CD4-positive, alpha-beta T cell (primary cell): Measurements from ENCODE around the gene SETBP1. TPM values are rescaled to one million over a fixed set of nuclear protein-coding genes. Genes with fewer than 3 reads are reported as not detected.

Experiments used
- ATAC-seq: fragments of 200-7000 bp; cut with Tn5 transposase; one replicate; pipeline ENCODE4 v1.10.0; 2022; ENCODE audit warnings: mild to moderate bottlenecking; ENCODE audit not compliant: poor library complexity
- CTCF ChIA-PET: fragments of 350-600 bp; sonication (Branson Sonifier 250); formaldehyde crosslinking; loops from one replicate; lab custom pipeline; 2021; ENCODE audit warnings: antibody characterized with exemption, inconsistent platforms; lab: Charles Lee
- POLR2A ChIA-PET: fragments of 350-600 bp; sonication (Branson Sonifier 250); formaldehyde crosslinking; loops from one replicate; lab custom pipeline; 2021; ENCODE audit warnings: antibody characterized with exemption, inconsistent platforms; lab: Charles Lee
- DNase-seq, 14 experiments: peaks; one replicate each; pipeline ENCODE4 v3.0.0-alpha.2; 2013 to 2020; ENCODE audit warnings: mixed read lengths in 2 of 14
- H3K27ac ChIP-seq, 2 donors: one replicate each; pipeline versions ENCODE4 v1.5.1 to v1.7.0; 2013; ENCODE audit warnings: low read length in 2 of 2, low read depth in 1 of 2, mild to moderate bottlenecking in 1 of 2
- H3K27me3 ChIP-seq, 2 experiments: 1 replicate in 1 of 2; 2 replicates in 1 of 2; pipeline versions ENCODE4 v1.6.1 to v1.7.0; 2013; ENCODE audit warnings: low read length in 2 of 2, control low read depth in 1 of 2, mild to moderate bottlenecking in 1 of 2, moderate library complexity in 1 of 2; ENCODE audit not compliant: insufficient read depth in 2 of 2, control insufficient read depth in 1 of 2
- H3K36me3 ChIP-seq: one replicate; pipeline ENCODE4 v1.6.1; 2013; ENCODE audit warnings: low read length, control low read depth; ENCODE audit not compliant: insufficient read depth
- H3K4me1 ChIP-seq: one replicate; pipeline ENCODE4 v1.6.1; 2013; ENCODE audit warnings: low read length, control low read depth; ENCODE audit not compliant: insufficient read depth
- H3K4me3 ChIP-seq: one replicate; pipeline ENCODE4 v1.5.1; 2013; ENCODE audit warnings: mild to moderate bottlenecking, low read length, moderate library complexity
- H3K9me3 ChIP-seq, 2 experiments: 1 replicate in 1 of 2; 2 replicates in 1 of 2; pipeline versions ENCODE4 v1.6.1 to v1.7.0; 2013; ENCODE audit warnings: low read length in 2 of 2, mild to moderate bottlenecking in 2 of 2, control low read depth in 1 of 2, moderate library complexity in 1 of 2; ENCODE audit not compliant: control insufficient read depth in 1 of 2, insufficient read depth in 1 of 2
- H3K27ac Mint-ChIP-seq: one replicate; pipeline ENCODE4 v1.8.0; 2020; ENCODE audit warnings: mixed read lengths
- H3K27me3 Mint-ChIP-seq: one replicate; pipeline ENCODE4 v1.8.0; 2021; ENCODE audit warnings: mixed read lengths
- H3K36me3 Mint-ChIP-seq: one replicate; pipeline ENCODE4 v1.8.0; 2021; ENCODE audit warnings: low read depth, mixed read lengths
- H3K4me1 Mint-ChIP-seq: one replicate; pipeline ENCODE4 v1.8.0; 2021; ENCODE audit warnings: low read depth, mixed read lengths
- H3K4me3 Mint-ChIP-seq: one replicate; pipeline ENCODE4 v1.8.0; 2020; ENCODE audit warnings: mild to moderate bottlenecking, mixed read lengths
- H3K9me3 Mint-ChIP-seq: one replicate; pipeline ENCODE4 v1.8.0; 2020; ENCODE audit warnings: mixed read lengths
- intact Hi-C, 2 experiments: fragments of 100-400 bp; cut with DNase I in 1 of 2; cut with micrococcal nuclease in 1 of 2; formaldehyde crosslinking; loops; one replicate each; pipeline versions ENCODE4 v1.15.1 to v1.9.0; 2023 to 2025; cut with DNase I, micrococcal nuclease
- total RNA-seq, 174 experiments: library from RNA in 2 of 174; stranded (reverse) in 2 of 174; gene quantifications; one replicate each; pipeline ENCODE4 v1.2.3 and lab custom pipeline; 2021 to 2026
- TF ChIP-seq, protein P1 (sequence below): fragments of 200-600 bp; IDR thresholded peaks from one replicate; pipeline ENCODE4 v1.8.0; 2022; ENCODE audit warnings: antibody characterized with exemption, mild to moderate bottlenecking

The SETBP1 gene
- total RNA-seq, 2 experiments from 2014 or later, result 0.25 to 0.41 TPM

DNA sequence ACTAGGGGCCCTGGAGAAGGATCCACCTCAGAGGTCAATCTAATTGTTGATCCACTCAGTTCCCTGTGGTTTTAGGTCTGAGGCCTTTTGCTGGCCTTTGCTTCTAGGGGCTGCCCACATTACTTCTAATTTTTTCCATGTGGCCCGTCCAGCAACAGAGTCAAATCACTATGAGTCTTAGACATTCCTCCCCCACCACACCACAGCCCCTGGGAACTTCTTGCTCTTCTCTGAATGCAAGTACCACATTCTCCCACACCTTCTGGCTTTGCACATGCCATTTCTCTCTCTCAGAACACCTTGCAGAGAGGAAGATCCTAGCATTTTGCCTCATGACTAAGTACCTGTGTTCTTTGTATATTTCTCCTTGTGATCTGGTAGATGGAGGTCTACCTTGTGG, 286.9 kb downstream of the SETBP1 start:
- Histone ChIP-seq H3K4me1 (no peaks in the 10 kb centered on the region), H3K36me3 (no peaks in the 10 kb centered on the region), H3K27me3 (no peaks in the 10 kb centered on the region), H3K27ac (no peak overlapping the region), H3K9me3 (no peaks in the 10 kb centered on the region), H3K4me3 (no peak overlapping the region)
- Mint-ChIP-seq H3K36me3 (no peaks in the 10 kb centered on the region), H3K4me3 (no peak overlapping the region), H3K4me1 (no peaks in the 10 kb centered on the region), H3K27ac (no peak overlapping the region), H3K27me3 (no peaks in the 10 kb centered on the region), H3K9me3 (no peaks in the 10 kb centered on the region)
- DNase-seq (no peak), ATAC-seq (no peak)
- POLR2A ChIA-PET, result no interaction called here
- TF ChIP-seq, protein P1, sequence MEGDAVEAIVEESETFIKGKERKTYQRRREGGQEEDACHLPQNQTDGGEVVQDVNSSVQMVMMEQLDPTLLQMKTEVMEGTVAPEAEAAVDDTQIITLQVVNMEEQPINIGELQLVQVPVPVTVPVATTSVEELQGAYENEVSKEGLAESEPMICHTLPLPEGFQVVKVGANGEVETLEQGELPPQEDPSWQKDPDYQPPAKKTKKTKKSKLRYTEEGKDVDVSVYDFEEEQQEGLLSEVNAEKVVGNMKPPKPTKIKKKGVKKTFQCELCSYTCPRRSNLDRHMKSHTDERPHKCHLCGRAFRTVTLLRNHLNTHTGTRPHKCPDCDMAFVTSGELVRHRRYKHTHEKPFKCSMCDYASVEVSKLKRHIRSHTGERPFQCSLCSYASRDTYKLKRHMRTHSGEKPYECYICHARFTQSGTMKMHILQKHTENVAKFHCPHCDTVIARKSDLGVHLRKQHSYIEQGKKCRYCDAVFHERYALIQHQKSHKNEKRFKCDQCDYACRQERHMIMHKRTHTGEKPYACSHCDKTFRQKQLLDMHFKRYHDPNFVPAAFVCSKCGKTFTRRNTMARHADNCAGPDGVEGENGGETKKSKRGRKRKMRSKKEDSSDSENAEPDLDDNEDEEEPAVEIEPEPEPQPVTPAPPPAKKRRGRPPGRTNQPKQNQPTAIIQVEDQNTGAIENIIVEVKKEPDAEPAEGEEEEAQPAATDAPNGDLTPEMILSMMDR, result no peak
- intact Hi-C loops, result no loop called here
- CTCF ChIA-PET, result no interaction called here

DNA sequence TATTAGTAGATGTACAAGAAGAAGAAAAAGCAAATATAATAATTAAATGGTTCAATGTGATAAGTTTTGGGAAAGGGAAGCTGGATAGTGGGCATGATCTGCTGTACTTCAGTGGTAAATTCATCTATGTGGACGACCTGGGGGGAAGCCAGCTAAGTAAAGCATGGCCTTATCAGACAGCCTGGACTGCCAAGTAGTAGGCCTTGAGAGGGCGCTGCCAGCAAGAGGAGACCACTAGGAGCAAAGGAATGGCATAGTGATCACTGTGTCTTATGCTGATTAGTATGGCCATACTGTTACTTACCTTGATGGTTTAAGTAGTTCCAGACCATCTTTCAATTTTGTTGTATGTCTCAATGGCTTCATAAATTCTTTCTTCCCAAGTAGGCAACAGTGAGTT, 287.6 kb downstream of the SETBP1 start:
- Mint-ChIP-seq H3K27me3 (no peaks in the 10 kb centered on the region), H3K4me3 (no peak overlapping the region), H3K9me3 (no peaks in the 10 kb centered on the region), H3K36me3 (no peaks in the 10 kb centered on the region), H3K4me1 (no peaks in the 10 kb centered on the region), H3K27ac (no peak overlapping the region)
- Histone ChIP-seq H3K4me3 (no peak overlapping the region), H3K36me3 (no peaks in the 10 kb centered on the region), H3K27me3 (no peaks in the 10 kb centered on the region), H3K4me1 (no peaks in the 10 kb centered on the region), H3K9me3 (no peaks in the 10 kb centered on the region), H3K27ac (no peak overlapping the region)
- POLR2A ChIA-PET, result no interaction called here
- DNase-seq (no peak), ATAC-seq (no peak)
- TF ChIP-seq, protein P1, result no peak
- intact Hi-C loops, result no loop called here
- CTCF ChIA-PET, result no interaction called here

GRCh38 chr18:44969214-44969795, 288.6 kb downstream of the SETBP1 start:
- Mint-ChIP-seq H3K9me3 (no peaks in the 10 kb centered on the region), H3K4me3 (no peak overlapping the region), H3K27ac (no peak overlapping the region), H3K36me3 (no peaks in the 10 kb centered on the region), H3K4me1 (no peaks in the 10 kb centered on the region), H3K27me3 (no peaks in the 10 kb centered on the region)
- H3K9me3 ChIP-seq, result no peaks in the 10 kb centered on the region
- no peaks in the 10 kb centered on the region for H3K36me3 ChIP-seq
- intact Hi-C loops, result no loop called here
- TF ChIP-seq, protein P1, result no peak
- no peaks in the 10 kb centered on the region for H3K4me1 ChIP-seq
- H3K4me3 ChIP-seq, result no peak overlapping the region
- H3K27ac ChIP-seq, result no peak overlapping the region
- no peaks in the 10 kb centered on the region for H3K27me3 ChIP-seq
- DNase-seq (no peak), ATAC-seq (no peak)
- CTCF ChIA-PET, result no interaction called here
- POLR2A ChIA-PET, result no interaction called here
